DMS 273 treated with DMSO at 0.1 percent for 48 hours (cell line): Measurements from ENCODE around the gene ATAD5.
"Not testable (repeated sequence)": the region's sequence is repeated elsewhere in the genome, so short reads cannot be mapped to it uniquely, and the experiment has no call there.

ENCODE experiments used
- DNase-seq: peaks from one replicate; lab custom pipeline; 2025; lab: John Stamatoyannopoulos, UW

The ATAD5 gene

GRCh38 chr17:30910151-30910550 is 78.4 kb downstream of the ATAD5 start:
- not testable (repeated sequence) for DNase-seq

- no peak for DNase-seq
Measured at GRCh38 chr17:30913955-30914354, 82.2 kb downstream of the ATAD5 start.

GRCh38 chr17:30915833-30916611 is 84.3 kb downstream of the ATAD5 start:
- no peak for DNase-seq

- DNase-seq, result no peak
Measured at GRCh38 chr17:30917050-30917449, 85.3 kb downstream of the ATAD5 start.

- no peak for DNase-seq
Measured at GRCh38 chr17:30920282-30920681, 88.5 kb downstream of the ATAD5 start.

- DNase-seq, result no peak
Measured at GRCh38 chr17:30920683-30921543, 89.1 kb downstream of the ATAD5 start.

- no peak for DNase-seq
Measured at GRCh38 chr17:30921544-30922196, 89.9 kb downstream of the ATAD5 start, which contains the start of gene ADAP2. TSS of gene ADAP2 (plus strand) at chr17:30921945. CDS start at chr17:30922015, 70 bp downstream.

- DNase-seq, result no peak
Measured at GRCh38 chr17:30922235-30923030, 90.7 kb downstream of the ATAD5 start.

GRCh38 chr17:30924341-30924740 is 92.6 kb downstream of the ATAD5 start:
- DNase-seq, result no peak

- DNase-seq, result no peak
Measured at GRCh38 chr17:30926516-30926915, 94.8 kb downstream of the ATAD5 start.

- DNase-seq, result no peak
Measured at GRCh38 chr17:30927756-30928155, 96.0 kb downstream of the ATAD5 start.

- no peak for DNase-seq
Measured at GRCh38 chr17:30928584-30928983, 96.8 kb downstream of the ATAD5 start.

- no peak for DNase-seq
Measured at GRCh38 chr17:30929081-30929633, 97.4 kb downstream of the ATAD5 start.

- DNase-seq, result not testable (repeated sequence)
Measured at GRCh38 chr17:30929861-30930260, 98.1 kb downstream of the ATAD5 start.

GRCh38 chr17:30930495-30930894 is 98.7 kb downstream of the ATAD5 start:
- no peak for DNase-seq

GRCh38 chr17:30931582-30931981 is 99.8 kb downstream of the ATAD5 start:
- not testable (repeated sequence) for DNase-seq

- DNase-seq, result no peak
Measured at GRCh38 chr17:30933966-30934365, 102.2 kb downstream of the ATAD5 start.

GRCh38 chr17:30939051-30939689 is 107.4 kb downstream of the ATAD5 start:
- no peak for DNase-seq

- DNase-seq, result no peak
Measured at GRCh38 chr17:30942308-30943079, 110.7 kb downstream of the ATAD5 start.
